Activated CD4-positive, alpha-beta T cell treated with anti-CD3 and anti-CD28 coated beads, Interleukin-2, Interleukin-4, amounts not matched to agents 100 ng/mL and 50 ng/mL, durations not matched to agents 16 hours and 8 hours (primary cell): Measurements from ENCODE around the gene RMRP.
"Not testable (repeated sequence)": the region's sequence is repeated elsewhere in the genome, so short reads cannot be mapped to it uniquely, and the experiment has no call there.

ENCODE experiments used
- DNase-seq: peaks from one replicate; pipeline ENCODE4 v3.0.0-alpha.2; 2020; ENCODE audit warnings: low spot score

Gene RMRP

GRCh38 chr9:35641478-35641877 lies 16.3 kb downstream of the RMRP start:
- DNase-seq = not testable (repeated sequence)

GRCh38 chr9:35640431-35640830 lies 17.4 kb downstream of the RMRP start:
- DNase-seq = not testable (repeated sequence)

DNA sequence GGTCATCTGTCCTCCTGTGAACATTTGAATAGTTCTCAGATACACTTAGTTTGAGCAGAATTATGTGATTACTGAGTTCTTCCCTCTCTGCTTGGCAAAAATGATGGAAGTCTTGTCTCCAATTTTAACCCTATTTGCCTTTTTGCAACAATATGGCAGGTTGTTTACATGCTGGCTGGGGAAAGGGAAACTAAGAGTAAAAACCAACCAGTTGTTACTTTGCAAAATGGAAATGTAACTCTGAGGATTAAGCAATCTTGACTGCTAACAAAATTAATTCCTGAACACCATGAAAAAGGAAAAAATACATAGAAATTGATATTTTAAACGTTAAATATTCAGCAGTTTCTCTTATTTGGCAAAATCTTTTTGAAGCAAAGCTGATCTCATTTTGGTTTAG lies 18.2 kb downstream of the RMRP start:
- no peak for DNase-seq

DNA sequence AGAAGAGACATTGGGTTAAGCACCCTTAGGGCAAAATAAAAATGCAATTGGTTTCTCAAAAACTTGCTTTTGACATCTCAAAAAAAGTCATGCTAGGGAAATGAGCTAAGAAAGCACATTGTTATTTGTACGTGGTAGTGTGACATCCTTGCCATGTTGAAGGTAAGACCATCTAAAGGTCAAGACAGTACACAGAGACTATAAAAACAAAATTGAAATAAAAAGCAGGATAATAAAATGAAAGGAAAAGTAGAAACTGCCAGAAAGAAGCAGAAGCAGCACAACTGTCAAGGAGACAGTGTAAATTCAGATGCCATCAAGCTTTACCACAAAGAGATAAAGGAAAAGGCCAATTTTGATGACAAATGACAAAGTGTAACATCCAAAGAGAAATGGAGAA lies 18.6 kb downstream of the RMRP start:
- not testable (repeated sequence) for DNase-seq

GRCh38 chr9:35638751-35639150 lies 19.1 kb downstream of the RMRP start:
- not testable (repeated sequence) for DNase-seq

GRCh38 chr9:35637427-35637955 lies 20.3 kb downstream of the RMRP start:
- not testable (repeated sequence) for DNase-seq

GRCh38 chr9:35636877-35637246 lies 21.0 kb downstream of the RMRP start:
- DNase-seq = not testable (repeated sequence)

DNA sequence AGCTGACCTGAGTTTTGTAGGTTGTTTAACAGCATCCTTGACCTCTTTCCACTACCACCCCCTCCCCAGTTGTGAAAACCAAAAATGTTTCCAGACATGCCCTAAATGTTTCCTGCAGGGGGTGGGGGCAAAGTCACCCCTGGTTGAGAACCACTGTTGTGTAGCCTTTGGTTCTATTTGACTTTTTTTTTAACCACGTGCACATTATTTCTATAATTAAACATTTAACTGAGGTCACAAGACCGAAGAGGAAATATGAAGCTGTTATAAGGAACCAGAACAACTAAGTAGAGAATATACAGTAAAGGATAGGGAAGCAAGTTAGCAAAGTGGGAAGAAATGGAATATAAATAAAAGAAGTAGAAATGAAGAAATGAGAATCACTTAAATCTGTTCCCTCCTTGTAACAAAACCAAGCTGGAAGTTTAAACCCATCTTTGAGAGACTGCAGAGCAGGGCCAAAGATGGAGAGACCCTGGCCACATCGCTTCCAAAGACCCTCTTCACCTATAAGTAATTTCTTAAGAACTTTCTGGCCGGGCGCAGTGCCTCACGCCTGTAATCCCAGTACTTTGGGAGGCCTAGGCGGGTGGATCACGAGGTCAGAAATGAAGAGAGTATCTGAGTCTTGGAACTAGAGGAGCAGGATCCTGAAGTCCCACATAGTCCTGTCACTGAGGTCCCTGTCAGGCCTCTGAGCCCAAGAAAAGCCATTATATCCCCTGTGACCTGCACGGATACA lies 21.5 kb downstream of the RMRP start:
- DNase-seq = no peak

DNA sequence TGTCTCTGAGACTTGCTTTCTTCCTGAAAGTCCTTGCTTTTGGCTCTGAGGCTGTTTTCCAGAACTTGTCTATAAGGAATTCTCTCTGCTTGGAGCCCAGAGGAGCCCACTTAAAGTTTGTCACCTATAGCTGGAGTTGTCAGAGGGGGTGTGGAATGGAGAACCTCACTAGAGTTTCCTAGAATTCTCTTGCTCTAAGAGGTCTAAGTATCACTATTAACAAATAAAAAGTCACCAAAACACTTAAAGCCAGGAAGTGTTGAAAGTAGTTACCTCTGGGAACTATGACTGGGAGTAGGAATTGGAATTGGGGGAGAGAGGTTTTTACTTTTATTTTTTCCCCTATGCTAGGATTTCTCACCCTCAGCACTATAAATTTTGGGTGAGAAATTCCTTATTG lies 22.1 kb downstream of the RMRP start:
- no peak for DNase-seq

GRCh38 chr9:35629597-35629996 lies 28.2 kb downstream of the RMRP start:
- no peak for DNase-seq

DNA sequence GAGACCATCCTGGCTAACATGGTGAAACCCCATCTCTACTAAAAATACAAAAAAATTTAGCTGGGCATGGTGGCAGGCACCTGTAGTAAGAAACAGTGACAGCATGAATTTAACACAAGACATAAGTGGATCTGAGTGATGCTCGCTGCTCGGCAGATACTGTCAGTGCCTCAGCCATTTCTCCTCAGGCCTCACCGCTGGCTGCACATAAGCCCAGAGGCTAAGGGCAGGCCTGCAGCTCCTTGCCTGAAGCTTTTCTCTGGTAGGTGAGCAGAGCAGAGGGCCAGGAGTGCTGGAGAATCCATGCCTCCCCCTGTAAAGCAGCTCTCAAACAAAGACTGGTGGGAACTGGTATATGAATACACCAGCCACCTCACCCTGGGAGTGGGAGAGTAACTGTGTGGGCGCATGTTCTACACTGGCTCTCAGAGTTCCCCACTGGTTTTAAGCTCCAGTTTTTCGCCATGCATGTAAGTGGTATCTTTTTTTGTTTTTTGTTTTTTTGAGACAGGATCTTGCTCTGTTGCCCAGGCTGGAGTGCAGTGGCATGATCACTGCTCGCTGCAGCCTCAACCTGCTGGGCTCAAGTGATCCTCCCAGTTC lies 29.3 kb downstream of the RMRP start:
- DNase-seq = no peak

DNA sequence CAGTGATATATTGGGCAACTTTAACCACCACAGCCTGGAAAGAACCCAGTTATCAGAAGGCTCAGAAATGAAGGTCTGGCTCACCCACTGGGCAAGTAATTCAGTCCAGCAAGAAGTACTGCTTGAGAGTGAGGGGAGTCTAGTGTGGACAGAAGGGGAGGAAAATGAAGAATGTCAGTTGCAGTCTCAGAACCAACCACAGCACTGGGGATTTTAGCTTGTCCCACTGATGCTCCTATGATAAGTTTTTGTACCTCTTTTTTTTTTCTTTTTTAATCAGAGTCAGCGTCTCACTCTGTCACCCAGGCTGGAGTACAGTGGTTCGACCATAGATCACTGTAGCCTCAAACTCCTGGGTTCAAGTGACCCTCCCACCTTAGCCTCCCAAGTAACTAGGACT lies 30.2 kb downstream of the RMRP start:
- no peak for DNase-seq

DNA sequence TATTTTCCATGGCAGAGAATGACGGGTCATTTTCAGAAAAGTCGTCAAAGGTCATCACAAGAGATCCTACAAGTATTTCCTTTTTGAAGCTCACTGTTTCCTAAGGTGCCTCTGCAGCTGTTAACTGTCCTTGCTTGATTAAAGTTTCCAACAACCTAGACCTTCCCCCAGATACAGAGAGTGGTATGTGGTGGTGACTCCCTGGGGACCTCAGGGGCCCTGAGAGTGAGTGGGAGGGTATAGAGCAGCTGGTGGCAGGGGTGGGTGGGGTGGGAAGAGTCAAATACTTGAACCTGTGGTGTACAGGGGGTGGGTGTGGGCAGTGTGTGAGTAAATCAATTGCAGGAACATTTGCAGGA lies 38.0 kb downstream of the RMRP start:
- DNase-seq = no peak

DNA sequence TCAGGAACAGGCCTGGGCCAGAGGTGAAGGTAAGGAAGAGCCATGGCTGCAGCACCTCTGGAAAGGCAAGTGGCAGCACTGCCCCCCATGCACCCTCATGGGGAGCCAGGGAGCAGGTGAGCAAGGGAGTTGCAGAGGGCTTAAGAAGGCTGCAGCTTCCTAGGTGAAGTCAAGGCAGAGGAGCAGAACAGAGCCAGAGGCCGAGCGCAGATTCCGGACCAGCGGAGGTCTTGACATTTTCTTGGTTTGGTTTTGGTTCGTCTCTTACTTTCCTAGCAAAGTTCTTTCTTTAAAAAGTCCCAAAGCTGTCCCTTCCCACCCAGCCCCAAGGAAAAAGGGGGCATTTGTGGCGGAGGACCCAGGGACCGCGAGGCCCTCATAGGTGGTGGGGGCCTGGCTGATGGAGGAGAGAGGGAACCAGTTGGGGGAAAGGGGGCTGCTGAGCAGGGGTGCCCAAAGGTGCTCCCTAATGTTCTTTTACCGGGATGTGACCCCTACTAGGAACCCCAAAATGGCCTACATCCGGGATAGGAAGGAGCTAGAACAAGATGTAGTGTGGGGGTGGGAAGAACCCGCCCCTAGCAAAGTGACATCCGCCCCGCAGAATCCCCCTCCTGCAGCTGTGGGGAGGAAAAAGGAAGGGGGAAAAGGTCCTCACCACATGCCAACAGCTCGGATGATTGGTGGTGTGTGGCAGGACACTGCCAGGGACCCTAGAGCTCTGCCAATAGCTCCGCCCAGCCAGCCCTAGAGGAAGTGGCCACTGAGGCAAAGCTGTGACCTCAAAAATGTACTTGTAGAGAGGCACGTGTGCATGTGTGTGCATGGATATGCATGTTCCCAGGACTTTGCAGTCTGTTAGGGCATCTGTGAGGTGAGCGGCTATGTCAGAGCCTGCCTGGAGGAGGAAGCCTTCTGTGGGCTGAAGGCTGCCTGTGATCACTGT lies 38.7 kb downstream of the RMRP start:
- DNase-seq = peak; percentile 37

DNA sequence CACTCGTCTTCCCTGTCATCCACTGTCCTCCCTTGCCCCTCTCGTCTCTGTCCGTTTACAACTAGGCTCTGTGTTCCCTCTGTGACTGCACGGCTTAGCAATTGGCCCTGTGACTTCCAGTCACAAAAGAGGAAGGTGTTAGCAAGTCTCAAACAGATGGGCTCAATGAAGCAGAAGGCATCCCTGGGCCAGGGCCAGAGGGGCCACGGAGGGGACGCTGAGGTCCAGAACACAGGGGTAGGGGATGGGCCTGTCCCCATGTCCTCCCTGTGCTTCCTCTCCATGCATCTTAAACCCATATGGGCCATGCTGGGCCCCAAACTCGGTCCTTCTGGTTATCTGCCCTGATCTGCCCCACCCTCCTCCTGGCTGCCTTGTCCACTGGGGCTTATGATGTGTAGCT lies 39.5 kb downstream of the RMRP start, which contains the start of gene CD72:
Gene CD72 (minus strand): TSS at position 89 of the 403 bp plus-strand sequence. CDS start 110 bp downstream, outside the sequence.
- no peak for DNase-seq

DNA sequence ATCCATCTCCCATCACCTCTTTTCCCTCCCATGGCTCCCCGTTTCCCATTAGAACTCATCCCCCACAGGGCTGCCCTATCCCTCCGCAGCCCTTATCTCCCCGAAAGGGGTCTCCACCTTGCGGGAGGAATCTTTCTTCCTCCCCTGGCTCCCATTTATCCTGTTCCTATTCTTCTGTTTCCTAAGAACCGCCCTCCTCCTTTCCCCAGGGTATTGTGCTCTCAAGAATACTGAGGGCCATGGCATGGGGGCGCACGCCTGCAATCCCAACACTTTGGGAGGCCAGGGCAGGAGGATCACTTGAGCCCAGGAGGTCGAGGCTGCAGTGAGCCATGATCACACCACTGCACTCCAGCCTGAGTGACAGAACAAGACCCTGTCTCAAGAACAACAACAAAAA lies 40.3 kb downstream of the RMRP start:
- DNase-seq = no peak

GRCh38 chr9:35616681-35617459 lies 40.9 kb downstream of the RMRP start:
- DNase-seq = peak; percentile 67

GRCh38 chr9:35615981-35616680 lies 41.7 kb downstream of the RMRP start:
- no peak for DNase-seq

GRCh38 chr9:35612843-35613242 lies 45.0 kb downstream of the RMRP start:
- DNase-seq = no peak

DNA sequence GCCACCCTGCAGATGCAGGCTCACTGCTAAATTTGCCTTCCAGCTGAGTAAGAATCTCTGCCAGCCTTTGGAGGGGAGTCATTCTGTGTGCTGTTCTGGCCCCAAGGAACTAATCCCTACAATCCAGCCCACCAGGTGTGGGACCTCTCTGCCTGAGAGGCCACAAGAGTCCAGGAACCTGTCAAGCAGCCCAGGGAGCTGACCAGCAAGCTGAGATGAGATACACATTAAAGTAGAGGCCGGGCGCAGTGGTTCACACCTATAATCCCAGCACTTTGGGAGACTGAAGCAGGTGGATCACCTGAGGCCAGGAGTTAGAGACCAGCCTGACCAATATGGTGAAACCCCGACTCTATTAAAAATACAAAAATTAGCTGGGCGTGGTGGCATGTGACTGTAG lies 45.8 kb downstream of the RMRP start:
- DNase-seq = not testable (repeated sequence)

- DNase-seq = peak; percentile 51
Observed at GRCh38 chr9:35611230-35611797, 46.5 kb downstream of the RMRP start.
